ENCODE results near the gene TSC22D2. TPM values are rescaled to one million over a fixed set of nuclear protein-coding genes. Genes with fewer than 3 reads are reported as not detected.

TSC22D2 gene
- total RNA-seq, 2 experiments from 2014 or later, result 47.3 to 49.3 TPM

DNA sequence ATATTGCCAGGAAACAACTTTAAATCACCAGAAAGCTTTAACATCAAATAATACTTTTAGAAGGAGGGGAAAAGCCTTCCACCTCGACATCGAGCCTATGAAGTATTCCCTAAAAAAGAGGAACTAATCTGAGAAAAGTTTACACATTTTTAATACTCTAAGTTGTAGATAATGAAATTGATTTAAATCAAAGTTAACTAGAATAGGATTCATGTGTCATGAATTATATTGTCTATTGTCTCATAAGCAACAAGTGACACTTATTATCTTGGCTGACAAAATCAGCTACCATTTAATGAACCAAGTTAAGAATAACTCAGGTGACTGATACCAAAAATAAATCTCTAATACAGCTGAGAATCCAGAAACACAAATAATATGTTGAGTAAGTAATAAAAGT lies 56.6 kb downstream of the TSC22D2 start:
- Mint-ChIP-seq H3K36me3 (ENCODE audit: low read depth) (peaks cover 7% of the 10 kb centered on the region), H3K27ac (no peak overlapping the region), H3K4me3 (no peak overlapping the region), H3K4me1 (ENCODE audit: low read depth) (no peaks in the 10 kb centered on the region), H3K27me3 (no peaks in the 10 kb centered on the region), H3K9me3 (no peaks in the 10 kb centered on the region)
- Histone ChIP-seq H3K4me3 (ENCODE audit: low read length) (no peak overlapping the region), H3K9me3 (ENCODE audit: control insufficient read depth in 1 of 2, insufficient read depth in 1 of 2, low read length in 2 of 2) (no peaks in the 10 kb centered on the region), H3K36me3 (ENCODE audit: insufficient read depth, low read length) (no peaks in the 10 kb centered on the region), H3K27me3 (ENCODE audit: control insufficient read depth in 1 of 2, insufficient read depth in 2 of 2, low read length in 2 of 2) (no peaks in the 10 kb centered on the region), H3K4me1 (ENCODE audit: insufficient read depth, low read length) (no peaks in the 10 kb centered on the region), H3K27ac (ENCODE audit: low read depth in 1 of 2, low read length in 2 of 2) (no peak overlapping the region)
- ChIA-PET POLR2A (interaction anchor here (1.7 kb wide), 1 partner anchor 56 kb away, joined by 5 read pairs; the partner anchor contains the start of gene TSC22D2), CTCF (no interaction called here)
- no peak for ATAC-seq (ENCODE audit: poor library complexity)
- intact Hi-C loops (cut with DNase I, micrococcal nuclease), result no loop called here
- no peak for DNase-seq
- TF ChIP-seq, protein P1, sequence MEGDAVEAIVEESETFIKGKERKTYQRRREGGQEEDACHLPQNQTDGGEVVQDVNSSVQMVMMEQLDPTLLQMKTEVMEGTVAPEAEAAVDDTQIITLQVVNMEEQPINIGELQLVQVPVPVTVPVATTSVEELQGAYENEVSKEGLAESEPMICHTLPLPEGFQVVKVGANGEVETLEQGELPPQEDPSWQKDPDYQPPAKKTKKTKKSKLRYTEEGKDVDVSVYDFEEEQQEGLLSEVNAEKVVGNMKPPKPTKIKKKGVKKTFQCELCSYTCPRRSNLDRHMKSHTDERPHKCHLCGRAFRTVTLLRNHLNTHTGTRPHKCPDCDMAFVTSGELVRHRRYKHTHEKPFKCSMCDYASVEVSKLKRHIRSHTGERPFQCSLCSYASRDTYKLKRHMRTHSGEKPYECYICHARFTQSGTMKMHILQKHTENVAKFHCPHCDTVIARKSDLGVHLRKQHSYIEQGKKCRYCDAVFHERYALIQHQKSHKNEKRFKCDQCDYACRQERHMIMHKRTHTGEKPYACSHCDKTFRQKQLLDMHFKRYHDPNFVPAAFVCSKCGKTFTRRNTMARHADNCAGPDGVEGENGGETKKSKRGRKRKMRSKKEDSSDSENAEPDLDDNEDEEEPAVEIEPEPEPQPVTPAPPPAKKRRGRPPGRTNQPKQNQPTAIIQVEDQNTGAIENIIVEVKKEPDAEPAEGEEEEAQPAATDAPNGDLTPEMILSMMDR (IDR thresholded peaks at IDR 0.05), result no peak

DNA sequence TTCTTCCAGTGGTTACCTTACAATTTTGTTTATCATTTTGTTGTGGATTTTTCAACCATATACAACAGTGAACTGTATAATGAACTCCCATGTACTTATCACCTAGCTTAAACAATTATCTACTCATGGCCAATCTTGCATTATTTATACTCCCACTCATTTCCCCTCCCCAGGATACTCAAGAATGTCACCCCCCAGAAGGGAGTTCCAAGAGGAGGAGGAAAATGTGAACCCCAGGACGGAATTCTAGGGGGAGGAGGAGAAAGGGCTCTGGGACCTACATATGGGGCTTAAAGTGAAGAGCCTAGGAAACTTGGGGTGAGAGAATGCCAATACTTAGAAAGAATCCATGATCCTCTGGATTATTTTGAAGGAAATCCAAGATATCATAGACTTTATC lies 59.3 kb downstream of the TSC22D2 start:
- Histone ChIP-seq H3K9me3 (ENCODE audit: control insufficient read depth in 1 of 2, insufficient read depth in 1 of 2, low read length in 2 of 2) (no peaks in the 10 kb centered on the region), H3K36me3 (ENCODE audit: insufficient read depth, low read length) (no peaks in the 10 kb centered on the region), H3K4me3 (ENCODE audit: low read length) (no peak overlapping the region), H3K27me3 (ENCODE audit: control insufficient read depth in 1 of 2, insufficient read depth in 2 of 2, low read length in 2 of 2) (no peaks in the 10 kb centered on the region), H3K4me1 (ENCODE audit: insufficient read depth, low read length) (no peaks in the 10 kb centered on the region), H3K27ac (ENCODE audit: low read depth in 1 of 2, low read length in 2 of 2) (no peak overlapping the region)
- TF ChIP-seq, protein P1 (IDR thresholded peaks at IDR 0.05), result no peak
- Mint-ChIP-seq H3K9me3 (no peaks in the 10 kb centered on the region), H3K4me3 (no peak overlapping the region), H3K27ac (no peak overlapping the region), H3K27me3 (no peaks in the 10 kb centered on the region), H3K4me1 (ENCODE audit: low read depth) (no peaks in the 10 kb centered on the region), H3K36me3 (ENCODE audit: low read depth) (no peaks in the 10 kb centered on the region)
- intact Hi-C loops (cut with DNase I, micrococcal nuclease), result no loop called here
- DNase-seq (no peak), ATAC-seq (ENCODE audit: poor library complexity) (no peak)
- CTCF ChIA-PET, result no interaction called here
- POLR2A ChIA-PET, result interaction anchor here (0.6 kb wide), 1 partner anchor 22 kb away, joined by 3 read pairs; no protein-coding TSS in a partner anchor

DNA sequence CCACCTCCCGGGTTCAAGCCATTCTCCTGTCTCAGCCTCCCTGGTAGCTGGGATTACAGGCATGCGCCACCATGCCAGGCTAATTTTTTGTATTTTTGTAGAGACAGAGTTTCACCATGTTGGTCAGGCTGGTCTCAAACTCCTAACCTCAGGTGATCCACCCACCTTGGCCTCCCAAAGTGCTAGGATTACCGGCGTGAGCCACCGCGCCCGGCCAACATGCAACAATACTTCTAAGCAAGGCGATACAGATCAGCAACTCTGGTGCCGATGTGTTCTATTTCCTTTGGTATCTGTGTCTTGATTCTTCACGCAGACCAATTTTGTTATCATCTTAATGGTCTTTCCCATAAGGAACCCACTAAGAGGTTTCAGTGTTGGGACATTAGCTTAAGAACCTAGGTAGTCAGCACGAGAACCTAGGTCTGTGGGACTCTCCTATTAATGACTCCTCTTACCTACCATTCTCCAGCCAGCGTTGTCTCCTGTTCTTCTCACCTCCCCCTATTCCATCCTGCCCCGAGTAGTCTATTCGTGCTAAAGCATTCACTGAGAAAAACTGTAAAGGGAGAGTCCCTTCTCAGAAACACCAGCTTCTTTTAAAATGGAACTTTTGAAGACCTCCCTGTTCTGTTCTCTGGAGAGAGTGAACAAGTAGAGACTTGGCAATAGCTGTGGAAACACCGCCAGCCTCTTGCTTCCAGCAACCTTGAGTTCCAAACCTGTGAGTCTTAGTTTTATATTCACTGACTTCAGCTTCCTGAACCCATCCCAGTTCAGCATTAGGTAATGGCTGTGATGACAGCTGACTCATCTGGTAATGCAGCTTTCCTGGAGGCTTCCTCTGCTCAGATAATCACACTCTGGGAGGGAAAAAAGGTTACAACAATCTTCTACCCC lies 61.2 kb downstream of the TSC22D2 start:
- intact Hi-C loops (cut with DNase I, micrococcal nuclease), result no loop called here
- no peak overlapping the region for H3K4me3 Mint-ChIP-seq
- TF ChIP-seq, protein P1 (IDR thresholded peaks at IDR 0.05), result no peak
- CTCF ChIA-PET, result no interaction called here
- H3K36me3 Mint-ChIP-seq (ENCODE audit: low read depth), result no peaks in the 10 kb centered on the region
- ATAC-seq (ENCODE audit: poor library complexity), result no peak
- no peaks in the 10 kb centered on the region for H3K4me1 Mint-ChIP-seq (ENCODE audit: low read depth)
- no peak overlapping the region for H3K27ac ChIP-seq (ENCODE audit: low read depth in 1 of 2, low read length in 2 of 2)
- no peak overlapping the region for H3K27ac Mint-ChIP-seq
- no peaks in the 10 kb centered on the region for H3K4me1 ChIP-seq (ENCODE audit: insufficient read depth, low read length)
- POLR2A ChIA-PET, result interaction anchor here (0.5 kb wide), 1 partner anchor 12 kb away, joined by 3 read pairs; no protein-coding TSS in a partner anchor
- H3K9me3 Mint-ChIP-seq, result no peaks in the 10 kb centered on the region
- H3K27me3 ChIP-seq (ENCODE audit: control insufficient read depth in 1 of 2, insufficient read depth in 2 of 2, low read length in 2 of 2), result no peaks in the 10 kb centered on the region
- H3K27me3 Mint-ChIP-seq, result no peaks in the 10 kb centered on the region
- H3K4me3 ChIP-seq (ENCODE audit: low read length), result no peak overlapping the region
- DNase-seq, result no peak
- no peaks in the 10 kb centered on the region for H3K36me3 ChIP-seq (ENCODE audit: insufficient read depth, low read length)
- H3K9me3 ChIP-seq (ENCODE audit: control insufficient read depth in 1 of 2, insufficient read depth in 1 of 2, low read length in 2 of 2), result no peaks in the 10 kb centered on the region

Measured in CD4-positive, alpha-beta T cell (primary cell).